GM23248 (cell line): ENCODE results near the gene NTNG2. TPM values are rescaled to one million over a fixed set of nuclear protein-coding genes. Genes with fewer than 3 reads are reported as not detected.
A peak's percentile ranks its signal among the peaks of the same experiment; 100 is the strongest.

ENCODE experiments used
- DNase-seq: peaks from one replicate; pipeline ENCODE4 v3.0.0-alpha.2; 2015
- H2AFZ ChIP-seq: fragments of 200-600 bp; sonication (generic); 2 replicates; pipeline ENCODE4 v1.6.1; 2016; ENCODE audit warnings: antibody characterized with exemption
- H3F3A ChIP-seq: fragments of 200-600 bp; sonication (generic); 2 replicates; pipeline ENCODE4 v1.6.1; 2016; ENCODE audit warnings: mild to moderate bottlenecking, antibody characterized with exemption, mixed run types; ENCODE audit not compliant: insufficient read depth
- H3K27ac ChIP-seq: fragments of 200-600 bp; sonication (generic); 2 replicates; pipeline ENCODE4 v1.5.1; 2016; ENCODE audit warnings: mild to moderate bottlenecking
- H3K27me3 ChIP-seq: fragments of 200-600 bp; sonication (generic); replicated peaks from 2 replicates; pipeline ENCODE4 v1.6.1; 2016; ENCODE audit warnings: mild to moderate bottlenecking; ENCODE audit not compliant: insufficient read depth
- H3K36me3 ChIP-seq: fragments of 200-600 bp; sonication (generic); 2 replicates; pipeline ENCODE4 v1.6.1; 2016; ENCODE audit warnings: low read depth, mild to moderate bottlenecking
- H3K4me1 ChIP-seq: fragments of 200-600 bp; sonication (generic); 2 replicates; pipeline ENCODE4 v1.6.1; 2016; ENCODE audit warnings: mild to moderate bottlenecking; ENCODE audit not compliant: insufficient read depth
- H3K4me2 ChIP-seq: fragments of 200-600 bp; sonication (generic); one replicate; pipeline ENCODE4 v1.6.1; 2016; ENCODE audit warnings: mild to moderate bottlenecking; ENCODE audit not compliant: unreplicated experiment
- H3K4me3 ChIP-seq: fragments of 200-600 bp; sonication (generic); 2 replicates; pipeline ENCODE4 v1.5.1; 2016; ENCODE audit warnings: mild to moderate bottlenecking
- H3K79me2 ChIP-seq: fragments of 200-600 bp; sonication (generic); 2 replicates; pipeline ENCODE4 v1.6.1; 2016; ENCODE audit warnings: mild to moderate bottlenecking; ENCODE audit not compliant: insufficient read depth
- H3K9ac ChIP-seq: fragments of 200-600 bp; sonication (generic); 2 replicates; pipeline ENCODE4 v1.6.1; 2016; ENCODE audit warnings: mild to moderate bottlenecking
- H3K9me2 ChIP-seq: fragments of 200-600 bp; sonication (generic); 2 replicates; pipeline ENCODE4 v1.6.1; 2016; ENCODE audit warnings: mixed run types, mild to moderate bottlenecking, moderate library complexity; ENCODE audit not compliant: insufficient read depth
- H3K9me3 ChIP-seq: fragments of 200-600 bp; sonication (generic); one replicate; pipeline ENCODE4 v1.6.1; 2017; ENCODE audit warnings: low read depth
- H4K20me1 ChIP-seq: fragments of 200-600 bp; sonication (generic); 2 replicates; pipeline ENCODE4 v1.6.0; 2016; ENCODE audit not compliant: insufficient read depth
- EZH2 ChIP-seq: fragments of 200-600 bp; sonication (generic); IDR thresholded peaks from 2 replicates; pipeline ENCODE4 v1.6.1; 2018; ENCODE audit warnings: antibody characterized with exemption, mild to moderate bottlenecking; ENCODE audit not compliant: insufficient read depth, poor library complexity, severe bottlenecking
- EZH2phosphoT487 ChIP-seq: fragments of 200-600 bp; sonication (generic); IDR thresholded peaks from 2 replicates; pipeline ENCODE4 v1.6.1; 2018; ENCODE audit warnings: antibody characterized with exemption, moderate library complexity, mild to moderate bottlenecking, low read depth; ENCODE audit not compliant: insufficient read depth
- WGBS, 2 experiments: methylation state at CpG; one replicate each; pipeline ENCODE4 v1.1.6; 2015 to 2017; ENCODE audit warnings: low lambda C conversion rate in 2 of 2, low coverage in 1 of 2; ENCODE audit errors: missing lambda C conversion rate in 2 of 2; 5-methylcytosine and 5-hydroxymethylcytosine counted together
- in situ Hi-C: fragments of 300-500 bp; cut with MboI; formaldehyde crosslinking; loops from 2 replicates; pipeline ENCODE4 v1.15.0; 2020
- polyA plus RNA-seq: library from polyadenylated mRNA; unstranded; fragments of >200 nt; fragmentation: Nextera tagmentation; extraction: Ambion mirVana; gene quantifications from 2 replicates; pipeline ENCODE4 v1.2.1, GENCODE V29; 2016
- total RNA-seq: library from RNA; depleted of rRNA; stranded (reverse); fragments of >200 nt; shearing (Covaris generic); gene quantifications from 2 replicates; pipeline ENCODE4 v1.2.3, GENCODE V29; 2014

Gene NTNG2
- total and polyA plus RNA-seq, 2 experiments from 2014 or later, result 0.13 to 1.5 TPM

DNA sequence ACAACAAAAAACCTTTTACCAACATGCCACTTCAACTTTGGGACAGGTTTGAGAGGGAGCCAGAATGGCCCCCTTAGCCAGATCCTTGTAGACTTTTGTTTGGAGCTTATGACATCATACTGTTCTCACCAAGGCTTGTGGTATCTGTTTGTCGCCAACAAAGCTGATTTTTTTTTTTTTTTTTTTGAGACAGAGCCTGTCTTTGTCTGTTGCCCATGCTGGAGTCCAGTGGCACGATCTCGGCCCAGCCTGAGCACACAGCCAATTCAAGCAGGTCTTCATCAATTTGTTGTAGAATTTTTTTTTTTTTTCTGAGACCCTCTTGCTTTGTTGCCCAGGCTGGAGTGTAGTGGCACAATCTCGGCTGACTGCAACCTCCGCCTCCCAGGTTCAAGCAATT is 26.4 kb upstream of the NTNG2 start:
- Histone ChIP-seq H3K4me1 (no peaks in the 10 kb centered on the region), H3K9ac (no peak overlapping the region), H3K9me2 (no peaks in the 10 kb centered on the region), H3K36me3 (no peaks in the 10 kb centered on the region), H3F3A (no peaks in the 10 kb centered on the region), H3K27ac (no peak overlapping the region), H3K27me3 (peaks cover 87% of the 10 kb centered on the region), H3K79me2 (no peaks in the 10 kb centered on the region), H4K20me1 (no peaks in the 10 kb centered on the region), H3K9me3 (no peaks in the 10 kb centered on the region), H3K4me2 (no peak overlapping the region), H2AFZ (no peak overlapping the region), H3K4me3 (no peak overlapping the region)
- in situ Hi-C loops, result no loop called here
- DNase-seq, result no peak
- TF ChIP-seq EZH2 (no peak), EZH2phosphoT487 (no peak)
- 54 to 63% methylated on average over 5 of the region's 5 CpGs for WGBS, 2 experiments

GRCh38 chr9:132136151-132136780 is 25.6 kb upstream of the NTNG2 start:
- H3K9ac ChIP-seq, result no peak overlapping the region
- H3K79me2 ChIP-seq, result no peaks in the 10 kb centered on the region
- no peak overlapping the region for H3K4me3 ChIP-seq
- H3K9me2 ChIP-seq, result no peaks in the 10 kb centered on the region
- no peaks in the 10 kb centered on the region for H4K20me1 ChIP-seq
- no peak overlapping the region for H3K27ac ChIP-seq
- no peak overlapping the region for H3K4me2 ChIP-seq
- H3K36me3 ChIP-seq, result no peaks in the 10 kb centered on the region
- no peaks in the 10 kb centered on the region for H3K9me3 ChIP-seq
- H2AFZ ChIP-seq, result no peak overlapping the region
- 43 to 46% methylated on average over 16 of the region's 16 CpGs for WGBS, 2 experiments
- peaks cover 87% of the 10 kb centered on the region for H3K27me3 ChIP-seq
- in situ Hi-C loops, result no loop called here
- TF ChIP-seq EZH2phosphoT487, result no peak
- no peak for TF ChIP-seq EZH2
- no peak for DNase-seq
- H3F3A ChIP-seq, result no peaks in the 10 kb centered on the region
- H3K4me1 ChIP-seq, result no peaks in the 10 kb centered on the region; the same call in 1 of the 2 replicates

GRCh38 chr9:132141344-132141947 is 20.4 kb upstream of the NTNG2 start:
- H3K36me3 ChIP-seq, result no peaks in the 10 kb centered on the region
- 3 to 4% methylated on average over 24 of the region's 24 CpGs for WGBS, 2 experiments
- peak; percentile 42 for DNase-seq
- no peaks in the 10 kb centered on the region for H3K9me2 ChIP-seq
- in situ Hi-C loops, result no loop called here
- peaks cover 71% of the 10 kb centered on the region for H3K27me3 ChIP-seq
- no peak overlapping the region for H3K27ac ChIP-seq
- H3K4me3 ChIP-seq, result peak overlapping the region; percentile 59
- no peak for TF ChIP-seq EZH2phosphoT487
- TF ChIP-seq EZH2, result peak; percentile 11
- peak overlapping the region; percentile 69 for H3K4me2 ChIP-seq
- peak overlapping the region; percentile 50 for H2AFZ ChIP-seq
- H3F3A ChIP-seq, result no peaks in the 10 kb centered on the region
- no peaks in the 10 kb centered on the region for H3K79me2 ChIP-seq
- H3K9ac ChIP-seq, result no peak overlapping the region
- H3K9me3 ChIP-seq, result no peaks in the 10 kb centered on the region
- H3K4me1 ChIP-seq, result no peaks in the 10 kb centered on the region; the same call in 1 of the 2 replicates
- no peaks in the 10 kb centered on the region for H4K20me1 ChIP-seq

- no peaks in the 10 kb centered on the region for H3K9me2 ChIP-seq
- H3K4me2 ChIP-seq, result peak overlapping the region; percentile 69
- H3K4me1 ChIP-seq, result no peaks in the 10 kb centered on the region; the same call in 1 of the 2 replicates
- H3K36me3 ChIP-seq, result no peaks in the 10 kb centered on the region
- H3F3A ChIP-seq, result no peaks in the 10 kb centered on the region
- H3K4me3 ChIP-seq, result peak overlapping the region; percentile 59
- no peaks in the 10 kb centered on the region for H3K79me2 ChIP-seq
- H4K20me1 ChIP-seq, result no peaks in the 10 kb centered on the region
- H3K27me3 ChIP-seq, result peaks cover 68% of the 10 kb centered on the region
- in situ Hi-C loops, result no loop called here
- WGBS, 2 experiments, result 49 to 50% methylated on average over 10 to 12 of the region's 12 CpGs
- no peak overlapping the region; the same call in 1 of the 2 replicates for H2AFZ ChIP-seq
- TF ChIP-seq EZH2phosphoT487 (no peak), EZH2 (no peak)
- peak; percentile 17 for DNase-seq
- H3K9me3 ChIP-seq, result no peaks in the 10 kb centered on the region
- no peak overlapping the region for H3K27ac ChIP-seq
- no peak overlapping the region for H3K9ac ChIP-seq
Measured at GRCh38 chr9:132141948-132142594, 19.8 kb upstream of the NTNG2 start.
